Mammary epithelial cell (primary cell): ENCODE data around the gene CST1.
"Not testable (repeated sequence)": the region's sequence is repeated elsewhere in the genome, so short reads cannot be mapped to it uniquely, and the experiment has no call there.

Source experiments
- CTCF ChIP-seq, 2 donors: IDR thresholded peaks in 1 of 2; conservative IDR thresholded peaks in 1 of 2; 2 replicates each; pipeline ENCODE4 v1.5.1; 2011 to 2012; ENCODE audit warnings: inconsistent platforms in 2 of 2, low read length in 2 of 2, mild to moderate bottlenecking in 2 of 2, control low read depth in 1 of 2, low read depth in 1 of 2; ENCODE audit not compliant: insufficient read depth in 1 of 2; ENCODE audit errors: extremely low read depth in 1 of 2
- EZH2 ChIP-seq: IDR thresholded peaks from 2 replicates; pipeline ENCODE4 v1.6.1; 2012; ENCODE audit warnings: low read length, inconsistent platforms, borderline replicate concordance

- TF ChIP-seq CTCF (conservative IDR thresholded peaks at IDR 0.05 in 1 of 2, IDR thresholded peaks at IDR 0.05 in 1 of 2; ENCODE audit: extremely low read depth in 1 of 2, insufficient read depth in 1 of 2, low read depth in 1 of 2, low read length in 2 of 2); EZH2: not testable (repeated sequence)
These were observed at the start of gene CST1 for GRCh38 chr20:23750786-23751185.
